ENCODE data around the gene CD37.
"Not testable (repeated sequence)": the region's sequence is repeated elsewhere in the genome, so short reads cannot be mapped to it uniquely, and the experiment has no call there.

The CD37 gene

DNA sequence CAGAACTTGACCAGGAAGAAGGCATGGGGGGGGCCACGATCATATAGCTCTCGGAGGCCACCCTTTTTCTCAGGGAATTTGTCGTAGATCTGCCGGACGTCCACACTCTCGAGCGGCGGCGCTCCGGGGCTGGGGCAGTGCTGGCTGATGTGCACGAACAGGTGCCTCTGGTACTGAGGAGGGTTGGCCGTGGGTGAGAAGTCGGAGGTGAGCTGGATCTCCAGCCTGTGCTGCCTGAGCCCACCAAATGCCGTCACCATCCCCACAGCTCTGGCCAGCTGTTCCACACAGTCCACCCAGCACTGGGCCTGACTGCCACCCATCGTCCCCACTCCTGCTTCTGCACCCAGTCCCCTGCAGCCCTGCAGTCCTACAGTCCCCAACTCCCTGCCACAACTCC is 12.0 kb downstream of the CD37 start:
- DNase-seq (ENCODE audit: low read depth, low spot score) = no peak

DNA sequence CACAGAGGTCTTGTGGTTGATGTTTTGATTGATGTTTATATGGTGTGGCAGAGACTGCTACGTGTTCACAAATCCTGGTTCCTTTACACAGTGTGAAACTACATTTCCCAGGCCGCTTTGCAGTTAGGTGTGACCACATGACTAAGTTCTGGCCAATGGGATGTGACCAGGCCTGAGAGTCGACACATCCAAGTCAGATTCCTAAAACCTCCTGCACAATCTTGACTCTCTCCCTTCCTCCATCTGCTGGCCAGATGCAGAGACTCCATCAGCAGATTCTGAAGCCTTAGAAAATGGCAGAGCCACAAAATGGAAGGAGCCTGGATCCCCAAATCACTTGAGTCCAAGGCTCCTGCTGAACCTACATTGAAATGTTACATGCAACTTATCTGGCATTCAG is 12.6 kb downstream of the CD37 start:
- no peak for DNase-seq (ENCODE audit: low read depth, low spot score)

DNA sequence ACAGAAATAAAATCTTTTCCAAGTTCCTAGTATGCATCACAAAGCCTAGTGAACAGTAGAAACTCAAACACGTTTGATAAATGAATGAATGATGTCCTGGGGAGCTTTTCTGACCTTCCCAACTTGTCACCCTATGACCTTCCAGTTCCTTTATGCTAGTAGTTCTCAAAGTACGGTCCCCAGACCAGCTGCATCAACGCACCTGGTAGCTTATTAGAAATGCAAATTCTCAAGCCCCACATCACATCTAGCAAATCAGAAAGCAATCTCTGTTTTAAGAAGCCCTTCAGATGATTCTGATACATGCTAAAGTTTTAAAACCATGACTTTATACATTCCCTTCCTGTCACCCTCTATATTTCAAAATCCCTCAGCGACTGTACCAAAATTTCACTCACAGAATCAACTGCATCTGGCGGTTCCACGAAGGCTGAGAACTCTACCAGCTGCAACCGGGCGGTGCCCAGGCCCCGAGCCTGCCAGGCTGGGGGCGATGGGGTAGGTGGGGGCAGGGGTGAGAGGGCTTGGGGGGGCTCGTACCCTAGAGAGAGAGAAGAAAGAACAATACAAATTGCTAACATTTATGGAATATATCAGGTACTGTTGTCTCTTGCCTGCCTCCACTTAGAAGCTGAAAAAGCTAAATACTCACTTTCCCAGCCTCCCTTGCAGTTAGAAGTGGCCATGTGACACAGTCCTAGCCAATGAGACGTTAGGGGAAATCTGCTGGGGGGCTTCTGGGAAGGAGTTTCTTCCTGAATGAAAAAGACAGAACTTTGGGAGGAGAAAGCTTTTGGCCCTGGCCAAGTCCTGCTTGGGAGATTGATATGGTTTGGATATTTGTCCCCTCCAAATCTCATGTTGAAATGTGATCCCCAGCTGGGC is 13.3 kb downstream of the CD37 start:
- DNase-seq (ENCODE audit: low read depth, low spot score) = no peak

DNA sequence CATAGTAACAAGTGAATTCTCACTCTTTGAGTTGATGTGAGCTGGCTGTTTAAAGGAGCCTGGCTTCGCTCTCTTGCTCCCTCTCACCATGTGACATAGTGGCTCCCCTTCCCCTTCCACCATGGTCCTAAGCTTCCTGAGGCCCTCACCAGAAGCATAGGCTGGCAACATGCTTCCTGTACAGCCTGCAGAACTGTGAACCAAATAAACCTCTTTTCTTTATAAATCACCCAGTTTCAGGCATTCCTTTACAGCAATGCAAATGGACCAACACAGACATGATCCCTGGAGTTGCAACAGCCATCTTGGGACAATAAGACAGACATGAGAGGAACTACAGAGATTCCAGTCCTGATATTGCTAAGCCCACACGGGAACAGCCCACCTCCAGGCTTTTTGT is 14.4 kb downstream of the CD37 start:
- no peak for DNase-seq (ENCODE audit: low read depth, low spot score)

DNA sequence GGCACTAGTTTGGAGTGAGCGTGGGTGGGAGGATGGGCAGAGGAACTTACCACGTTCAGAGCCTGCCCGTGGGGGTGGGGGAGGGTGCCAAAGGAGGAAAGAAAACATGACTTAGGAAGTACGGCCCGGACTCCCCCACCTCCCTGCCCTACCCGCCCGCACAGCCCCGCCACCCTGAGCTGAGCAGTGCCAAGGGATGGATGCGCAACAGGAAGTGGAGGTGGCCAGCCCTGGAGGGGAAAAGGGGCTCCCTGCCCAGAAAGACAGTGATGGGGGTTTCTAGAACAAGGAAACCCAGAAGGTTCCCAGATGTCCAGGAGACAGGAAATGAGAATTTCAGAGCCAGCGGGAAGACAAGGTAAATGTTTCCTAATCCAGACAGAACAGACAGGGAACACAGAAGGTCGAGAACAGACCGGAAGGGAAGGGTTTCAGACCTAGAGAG is 20.7 kb downstream of the CD37 start:
- no peak for DNase-seq (ENCODE audit: low read depth, low spot score)

DNA sequence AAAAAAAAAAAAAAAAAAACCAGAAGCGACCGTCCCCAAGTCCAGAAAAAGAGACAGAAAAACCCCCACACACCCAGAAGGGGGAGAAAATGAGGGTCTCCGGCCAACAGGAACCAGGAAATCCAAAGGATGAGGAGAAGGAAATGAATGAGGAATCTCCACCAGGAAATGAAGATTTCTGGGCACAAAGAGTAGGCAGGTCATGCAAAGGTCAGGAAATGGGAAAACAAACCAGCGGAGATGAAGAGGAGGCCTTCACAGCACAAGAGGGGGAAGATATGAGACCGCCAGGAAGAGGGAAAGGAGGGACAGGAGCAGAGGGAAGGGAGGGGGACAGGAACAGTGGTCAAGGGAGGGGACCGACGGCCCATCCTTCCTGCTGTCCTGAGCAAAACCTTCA is 21.2 kb downstream of the CD37 start:
- no peak for DNase-seq (ENCODE audit: low read depth, low spot score)

DNA sequence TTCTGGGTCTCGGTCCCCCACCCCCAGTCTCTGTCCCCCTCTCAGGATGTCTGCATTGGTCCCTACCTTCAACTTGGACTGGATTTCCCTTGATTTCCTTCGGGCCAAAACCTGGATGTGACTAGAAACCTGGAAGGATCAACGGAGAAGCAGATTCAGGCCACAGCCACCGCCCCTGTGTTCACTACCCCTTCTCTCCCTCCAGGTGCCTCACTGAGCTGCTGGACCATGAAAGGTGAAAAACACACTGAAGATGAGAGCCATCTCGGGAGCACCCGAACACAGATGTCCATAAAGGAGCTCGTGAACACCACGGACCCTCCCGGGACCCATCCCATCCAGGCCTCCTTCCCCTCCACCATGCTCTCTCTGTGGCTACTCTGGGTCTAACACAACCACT is 22.0 kb downstream of the CD37 start:
- no peak for DNase-seq (ENCODE audit: low read depth, low spot score)

DNA sequence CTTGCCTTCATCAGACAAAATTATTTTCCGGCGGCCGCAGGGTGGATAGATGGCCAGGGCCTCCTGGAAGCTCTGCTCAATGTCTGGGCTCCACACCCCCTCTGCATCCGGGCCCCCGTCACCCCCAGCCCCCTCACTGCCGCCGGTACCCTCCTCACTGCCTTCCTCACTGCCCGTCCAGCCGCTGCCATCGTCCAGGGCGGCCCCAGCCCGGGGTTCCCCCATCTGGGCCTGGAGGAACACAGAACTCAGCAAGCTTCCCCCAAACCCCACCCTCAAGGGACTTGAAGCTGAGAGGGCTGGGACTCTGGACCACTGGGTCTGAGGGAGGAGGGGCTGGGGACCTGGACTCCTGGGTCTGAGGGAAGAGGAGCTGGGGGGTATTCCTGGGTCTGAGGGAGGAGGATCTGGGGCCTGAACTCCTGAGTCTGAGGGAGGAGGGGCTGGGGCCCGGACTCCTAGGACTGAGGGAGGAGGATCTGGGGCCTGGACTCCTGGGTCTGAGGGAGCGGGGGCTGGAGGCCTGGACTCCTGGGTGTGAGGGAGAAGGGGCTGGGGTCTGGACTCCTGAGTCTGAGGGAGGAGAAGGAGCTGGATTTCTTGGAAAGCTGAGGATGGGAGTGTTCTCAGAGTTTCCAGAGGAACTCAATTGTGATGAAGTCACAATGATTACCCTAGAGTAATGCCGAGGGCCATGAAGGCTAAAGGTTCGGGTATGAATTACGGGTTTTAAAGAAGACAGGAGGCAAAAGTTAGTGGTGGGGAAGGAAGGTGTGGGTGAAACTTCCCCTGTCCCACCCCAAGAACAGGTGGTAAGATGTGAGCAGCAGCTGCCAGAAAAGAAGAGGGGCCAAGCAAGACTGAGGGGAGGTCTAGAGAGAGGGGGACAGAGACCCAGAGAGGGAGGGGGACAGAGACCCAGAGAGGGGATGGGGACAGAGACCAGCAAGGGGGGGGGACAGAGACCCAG is 24.9 kb downstream of the CD37 start:
- DNase-seq (ENCODE audit: low read depth, low spot score) = no peak

DNA sequence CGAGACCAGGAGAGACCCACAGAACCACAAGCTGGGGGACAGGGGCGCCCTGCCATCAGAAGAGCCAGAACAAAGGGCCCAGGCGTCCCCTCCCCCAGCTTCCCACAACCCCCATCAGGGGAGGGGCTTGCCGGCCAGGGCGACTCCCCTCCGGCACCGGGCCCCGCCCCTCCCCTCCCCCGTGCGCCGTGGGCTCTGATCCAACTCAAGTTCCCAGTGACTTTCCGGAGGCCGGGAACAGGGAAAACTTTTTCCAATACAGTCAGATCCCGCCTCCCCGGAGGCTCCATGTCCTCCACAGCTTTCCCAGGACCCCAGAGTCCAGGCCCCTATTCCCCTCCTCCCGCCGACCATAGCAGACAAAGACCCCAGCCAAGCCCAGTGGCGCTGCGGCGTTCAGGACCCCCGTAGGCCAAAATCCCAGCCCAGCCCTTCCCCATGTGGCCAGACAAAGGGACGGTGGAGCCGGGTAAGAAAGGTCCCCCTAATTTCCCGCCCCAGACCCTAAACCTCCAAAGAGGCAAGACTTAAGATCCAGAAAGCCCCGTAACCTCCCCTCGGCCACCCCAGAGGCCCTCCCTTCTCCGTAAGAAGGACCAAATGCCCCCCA is 26.3 kb downstream of the CD37 start:
- no peak for DNase-seq (ENCODE audit: low read depth, low spot score)

DNA sequence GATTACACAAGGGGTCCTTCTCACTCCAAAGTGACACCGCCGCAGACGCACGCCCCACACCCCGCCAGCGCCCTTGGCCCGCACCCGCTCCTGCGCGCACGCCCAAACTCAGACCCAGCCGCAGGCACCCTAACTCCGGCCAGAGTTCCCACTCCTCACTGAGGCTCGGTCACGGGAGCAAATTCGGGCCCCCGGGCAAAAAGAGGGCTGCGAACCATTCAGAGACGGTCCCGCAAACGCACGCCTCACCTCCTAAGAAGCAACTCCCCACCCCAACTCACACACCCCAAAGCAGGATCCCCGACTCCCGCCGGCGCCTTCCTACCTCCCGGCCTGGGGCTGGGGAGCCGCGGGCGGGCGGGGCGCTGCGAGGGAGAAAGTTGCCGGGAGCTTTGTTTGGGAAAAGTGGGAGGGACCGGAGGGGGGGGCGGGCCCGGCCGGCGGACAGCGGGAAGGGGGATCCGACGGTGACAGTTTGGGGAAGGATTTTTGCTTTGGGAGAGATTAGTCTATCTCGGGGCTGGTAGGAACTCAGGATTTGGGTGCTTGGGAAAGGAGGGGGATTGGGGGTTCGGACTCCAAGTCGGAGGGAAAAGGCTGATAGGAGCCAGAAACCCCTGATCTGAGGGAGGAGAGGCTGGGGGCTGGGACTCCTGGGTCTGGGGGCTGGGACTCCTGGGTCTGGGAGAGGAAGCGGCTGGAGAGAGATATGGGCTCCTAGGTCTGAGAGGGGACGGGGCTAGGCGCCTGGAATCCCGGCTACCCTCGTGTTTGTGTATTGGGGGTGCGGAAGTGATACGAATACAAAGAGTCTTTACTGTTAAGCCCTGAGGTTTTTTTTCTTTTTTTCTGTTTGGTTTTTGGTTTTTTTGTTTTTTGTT is 27.1 kb downstream of the CD37 start, which contains the start of gene TEAD2:
Gene TEAD2 (minus strand): TSS at position 369 of the 881 bp plus-strand sequence. CDS start 2,341 bp downstream, outside the sequence.
- no peak for DNase-seq (ENCODE audit: low read depth, low spot score)

DNA sequence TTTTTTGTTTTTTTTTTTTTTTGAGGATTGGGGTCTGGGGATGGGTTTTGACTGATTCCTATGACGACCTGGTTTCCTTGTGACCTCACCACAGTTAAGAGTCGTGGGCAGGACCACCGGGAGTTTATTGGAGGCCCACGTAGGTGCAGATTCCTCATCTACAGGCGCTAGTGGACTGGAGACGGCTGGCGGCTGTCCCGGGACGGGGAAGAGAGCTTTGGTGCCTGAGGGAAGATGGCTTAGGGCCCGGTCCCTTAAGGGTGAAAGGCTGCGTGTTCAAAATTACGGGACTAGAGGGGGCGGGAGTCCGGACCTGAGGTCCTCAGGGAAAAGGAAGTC is 27.7 kb downstream of the CD37 start:
- DNase-seq (ENCODE audit: low read depth, low spot score) = no peak

DNA sequence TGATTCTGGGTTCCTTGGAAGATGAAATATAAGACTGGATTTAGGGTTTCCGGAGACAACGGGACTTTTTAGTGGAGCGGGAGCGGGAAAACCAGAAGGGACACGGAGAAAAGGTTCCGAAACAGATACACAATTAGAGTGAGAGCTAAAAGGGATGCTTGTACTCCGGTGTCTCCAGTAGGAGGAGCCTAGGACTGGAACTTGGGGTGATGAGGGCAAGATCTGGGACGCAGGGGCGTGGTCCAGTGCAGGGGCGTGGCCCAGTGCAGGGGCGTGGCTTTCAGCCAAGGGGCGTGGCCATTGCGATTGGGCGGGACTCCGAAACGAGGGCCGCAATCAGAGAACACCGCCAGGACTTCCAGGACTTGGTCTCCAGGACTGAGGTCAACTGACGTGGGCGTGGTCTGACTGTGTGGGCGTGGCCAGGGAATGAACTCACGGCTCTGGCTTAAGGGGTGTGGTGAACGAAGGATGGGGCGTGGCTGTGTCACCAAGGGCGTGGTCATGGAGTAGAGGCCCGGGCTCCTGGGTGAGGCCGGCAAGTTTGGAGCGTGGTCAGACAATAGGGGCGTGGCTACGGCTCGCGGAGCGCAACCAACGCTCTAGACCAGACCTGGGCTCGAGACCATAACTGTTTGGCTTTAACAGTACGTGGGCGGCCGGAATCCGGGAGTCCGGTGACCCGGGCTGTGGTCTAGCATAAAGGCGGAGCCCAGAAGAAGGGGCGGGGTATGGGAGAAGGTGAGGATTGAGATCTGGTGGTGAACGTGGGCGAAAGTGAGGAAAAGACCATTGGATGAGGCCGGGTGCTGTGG is 28.3 kb downstream of the CD37 start, which contains the start of gene DKKL1:
Gene DKKL1 (plus strand): TSS at position 610 of the 815 bp plus-strand sequence. CDS start 122 bp downstream, at position 732.
- DNase-seq (ENCODE audit: low read depth, low spot score) = peak; percentile 9

DNA sequence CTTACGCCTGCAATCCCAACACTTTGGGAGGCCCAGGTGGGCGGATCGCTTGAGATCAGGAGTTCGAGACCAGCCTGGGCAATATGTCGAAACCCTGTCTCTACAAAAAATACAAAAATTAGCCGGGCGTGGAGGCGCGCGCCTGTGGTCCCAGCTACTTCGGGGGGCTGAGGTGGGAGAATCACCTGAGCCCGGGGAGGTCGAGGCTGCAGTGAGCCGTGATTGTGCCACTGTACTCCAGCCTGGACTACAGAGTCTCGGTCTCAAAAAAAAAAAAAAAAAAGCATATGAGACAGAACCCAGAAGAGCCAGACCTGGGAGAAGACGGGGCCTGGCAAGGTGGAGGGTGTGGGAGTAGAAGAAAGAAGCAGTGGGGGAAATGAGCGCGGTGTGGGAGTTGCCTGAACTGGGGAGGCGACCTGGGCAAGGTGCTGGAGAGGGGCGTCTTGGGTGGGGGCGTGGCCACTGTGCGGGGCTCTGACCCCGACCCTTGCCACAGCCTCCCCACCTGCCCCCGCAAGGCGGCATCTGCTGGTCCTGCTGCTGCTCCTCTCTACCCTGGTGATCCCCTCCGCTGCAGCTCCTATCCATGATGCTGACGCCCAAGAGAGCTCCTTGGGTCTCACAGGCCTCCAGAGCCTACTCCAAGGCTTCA is 29.0 kb downstream of the CD37 start:
- DNase-seq (ENCODE audit: low read depth, low spot score) = no peak

DNA sequence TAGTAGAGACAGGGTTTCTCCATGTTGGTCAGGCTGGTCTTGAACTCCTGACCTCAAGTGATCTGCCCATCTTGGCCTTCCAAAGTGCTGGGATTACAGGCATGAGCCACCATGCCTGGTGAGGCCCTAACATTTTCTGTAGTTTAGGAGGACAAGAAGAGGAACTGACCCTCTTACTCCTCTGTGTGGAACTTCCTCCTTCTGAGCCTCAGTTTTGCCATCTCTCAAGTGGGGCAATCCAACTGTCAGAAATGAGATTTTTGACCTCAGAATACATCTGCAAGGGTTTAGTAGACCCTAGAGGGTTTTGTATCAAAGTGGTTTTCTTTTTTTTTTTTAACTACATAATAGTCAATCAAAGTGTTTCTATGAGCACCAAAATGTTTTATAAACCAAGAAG is 30.9 kb downstream of the CD37 start:
- no peak for DNase-seq (ENCODE audit: low read depth, low spot score)

DNA sequence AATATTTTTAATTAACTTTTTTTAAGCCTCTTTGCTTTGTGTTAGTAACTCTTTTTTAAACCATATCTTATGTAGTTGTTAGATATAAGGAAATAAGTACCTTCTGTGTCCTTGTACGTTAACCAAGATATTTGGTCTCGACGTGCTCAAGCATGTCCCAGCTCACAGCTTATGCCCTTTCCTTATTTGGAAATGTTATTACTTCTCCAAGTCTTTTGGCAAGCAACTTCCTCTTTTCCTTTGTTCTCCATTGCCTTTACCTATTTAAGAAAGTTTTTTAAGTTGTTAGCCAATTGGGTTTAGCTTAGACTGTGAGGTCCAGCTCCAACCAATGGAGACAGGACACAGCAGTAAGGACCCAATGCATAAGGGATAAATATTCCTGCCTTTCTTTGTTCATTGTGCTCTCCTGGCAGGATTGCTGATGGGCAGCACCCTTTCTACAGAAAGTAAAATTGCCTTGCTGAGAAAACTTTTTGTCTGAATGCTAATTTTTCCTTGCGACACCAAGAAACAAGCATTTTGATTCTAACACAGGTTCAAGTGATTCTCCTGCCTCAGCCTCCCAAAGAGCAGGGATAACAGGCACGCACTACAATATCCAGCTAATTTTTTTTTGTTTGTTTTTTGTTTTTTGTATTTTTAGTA is 33.6 kb downstream of the CD37 start:
- no peak for DNase-seq (ENCODE audit: low read depth, low spot score)

DNA sequence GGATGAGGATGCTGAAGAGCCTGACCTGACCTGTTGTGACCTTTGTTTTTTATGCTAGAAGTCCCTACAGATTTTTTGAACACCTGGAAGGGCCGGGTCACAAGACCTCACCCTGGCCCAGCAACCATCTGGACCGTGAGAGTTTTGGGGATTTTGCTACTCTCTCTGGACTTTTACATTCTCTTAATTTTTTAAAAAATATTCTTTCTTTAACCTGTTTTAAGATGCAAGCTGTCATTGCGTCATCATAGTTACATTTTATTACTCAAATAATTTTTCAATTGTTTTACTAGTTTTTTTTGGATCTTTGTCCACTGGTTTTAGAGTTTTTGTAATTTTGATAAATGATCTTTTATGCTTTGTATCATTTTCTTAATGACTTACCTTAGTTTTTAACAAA is 36.0 kb downstream of the CD37 start:
- no peak for DNase-seq (ENCODE audit: low read depth, low spot score)

DNA sequence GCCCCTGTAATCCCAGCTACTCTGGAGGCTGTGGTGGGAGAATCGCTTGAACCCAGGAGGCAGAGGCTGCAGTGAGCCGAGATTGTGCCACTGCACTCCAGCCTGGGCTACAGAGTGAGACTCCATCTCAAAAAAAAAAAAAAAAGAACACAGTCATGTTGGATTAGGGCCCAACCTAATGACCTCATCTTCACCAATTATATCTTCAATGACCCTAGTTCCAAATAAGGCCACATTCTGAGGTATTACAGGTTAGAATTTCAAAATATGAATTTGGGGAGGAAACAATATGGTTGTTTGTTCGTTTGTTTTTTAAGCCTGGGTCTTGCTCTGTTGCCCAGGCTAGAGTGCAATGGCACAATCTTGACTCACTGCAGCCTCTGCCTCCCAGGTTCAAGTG is 38.0 kb downstream of the CD37 start:
- DNase-seq (ENCODE audit: low read depth, low spot score) = not testable (repeated sequence)

DNA sequence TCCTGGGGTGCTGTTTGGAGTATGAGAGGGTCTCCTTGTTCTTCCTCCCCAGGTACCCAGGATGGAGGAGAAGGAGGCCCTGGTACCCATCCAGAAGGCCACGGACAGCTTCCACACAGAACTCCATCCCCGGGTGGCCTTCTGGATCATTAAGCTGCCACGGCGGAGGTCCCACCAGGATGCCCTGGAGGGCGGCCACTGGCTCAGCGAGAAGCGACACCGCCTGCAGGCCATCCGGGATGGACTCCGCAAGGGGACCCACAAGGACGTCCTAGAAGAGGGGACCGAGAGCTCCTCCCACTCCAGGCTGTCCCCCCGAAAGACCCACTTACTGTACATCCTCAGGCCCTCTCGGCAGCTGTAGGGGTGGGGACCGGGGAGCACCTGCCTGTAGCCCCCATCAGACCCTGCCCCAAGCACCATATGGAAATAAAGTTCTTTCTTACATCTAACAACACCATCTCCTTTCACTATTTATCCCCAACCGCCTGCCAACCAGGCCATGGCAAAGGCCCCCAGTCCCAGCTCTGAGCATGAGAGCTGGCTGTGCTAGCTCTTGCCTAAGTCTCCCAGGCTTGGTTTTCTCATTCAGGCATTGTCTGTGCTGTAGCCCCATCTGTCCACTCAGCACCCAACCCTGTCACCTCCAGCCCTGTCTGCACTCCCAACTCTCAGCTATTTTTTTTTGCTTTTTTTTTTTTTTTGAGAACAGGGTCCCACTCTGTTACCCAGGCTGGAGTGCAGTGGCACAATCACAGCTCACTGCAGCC is 39.6 kb downstream of the CD37 start:
- DNase-seq (ENCODE audit: low read depth, low spot score) = no peak

All from activated CD4-positive, CD25-positive, alpha-beta regulatory T cell treated with anti-CD3 and anti-CD28 coated beads, Interleukin-2, amount 50 U/mL, for 16 hours (primary cell).